Measurements from ENCODE around the gene RCSD1. TPM values are rescaled to one million over a fixed set of nuclear protein-coding genes. Genes with fewer than 3 reads are reported as not detected.

RCSD1 gene
- polyA plus RNA-seq, 1 experiment = not detected

- ChIA-PET CTCF (interaction anchor here (0.6 kb wide), 1 partner anchor 403 kb away, joined by 3 read pairs; no protein-coding TSS in a partner anchor), POLR2A (no interaction called here)
- DNase-seq (ENCODE audit: low read depth, low spot score) = no peak
- H3K4me3 ChIP-seq (ENCODE audit: low read depth, low read length) = no peak overlapping the region
- H3K9me3 ChIP-seq (ENCODE audit: control insufficient read depth, insufficient read depth, low read length) = no peaks in the 10 kb centered on the region
- TF ChIP-seq CTCF (IDR thresholded peaks at IDR 0.05; ENCODE audit: low read depth, low read length) = no peak
- no peak overlapping the region for H3K27ac ChIP-seq (ENCODE audit: low read depth, low read length)
- H3K27me3 ChIP-seq (ENCODE audit: control insufficient read depth, insufficient read depth, low read length) = peaks cover 23% of the 10 kb centered on the region
Observed at GRCh38 chr1:167651161-167651693, 21.2 kb downstream of the RCSD1 start.

- H3K27ac ChIP-seq (ENCODE audit: low read depth, low read length) = no peak overlapping the region
- no peak overlapping the region for H3K4me3 ChIP-seq (ENCODE audit: low read depth, low read length)
- DNase-seq (ENCODE audit: low read depth, low spot score) = no peak
- peaks cover 24% of the 10 kb centered on the region for H3K27me3 ChIP-seq (ENCODE audit: control insufficient read depth, insufficient read depth, low read length)
- no peaks in the 10 kb centered on the region for H3K9me3 ChIP-seq (ENCODE audit: control insufficient read depth, insufficient read depth, low read length)
- no peak for TF ChIP-seq CTCF (IDR thresholded peaks at IDR 0.05; ENCODE audit: low read depth, low read length)
- POLR2A ChIA-PET = no interaction called here
- CTCF ChIA-PET = no interaction called here
Observed at GRCh38 chr1:167654975-167655575, 25.0 kb downstream of the RCSD1 start.

- ChIA-PET POLR2A (no interaction called here), CTCF (interaction anchor here (0.6 kb wide), 1 partner anchor 12 kb away, joined by 5 read pairs; no protein-coding TSS in a partner anchor)
- H3K27me3 ChIP-seq (ENCODE audit: control insufficient read depth, insufficient read depth, low read length) = peaks cover 22% of the 10 kb centered on the region
- no peaks in the 10 kb centered on the region for H3K9me3 ChIP-seq (ENCODE audit: control insufficient read depth, insufficient read depth, low read length)
- H3K4me3 ChIP-seq (ENCODE audit: low read depth, low read length) = no peak overlapping the region
- no peak for DNase-seq (ENCODE audit: low read depth, low spot score)
- H3K27ac ChIP-seq (ENCODE audit: low read depth, low read length) = no peak overlapping the region
- no peak for TF ChIP-seq CTCF (IDR thresholded peaks at IDR 0.05; ENCODE audit: low read depth, low read length)
Observed at GRCh38 chr1:167656657-167657056, 26.6 kb downstream of the RCSD1 start.

- ChIA-PET CTCF (no interaction called here), POLR2A (no interaction called here)
- H3K27ac ChIP-seq (ENCODE audit: low read depth, low read length) = no peak overlapping the region
- no peak for DNase-seq (ENCODE audit: low read depth, low spot score)
- H3K4me3 ChIP-seq (ENCODE audit: low read depth, low read length) = no peak overlapping the region
- TF ChIP-seq CTCF (IDR thresholded peaks at IDR 0.05; ENCODE audit: low read depth, low read length) = no peak
- no peaks in the 10 kb centered on the region for H3K9me3 ChIP-seq (ENCODE audit: control insufficient read depth, insufficient read depth, low read length)
- peaks cover 12% of the 10 kb centered on the region for H3K27me3 ChIP-seq (ENCODE audit: control insufficient read depth, insufficient read depth, low read length)
Observed at GRCh38 chr1:167658574-167659328, 28.7 kb downstream of the RCSD1 start.

- no peak overlapping the region for H3K27ac ChIP-seq (ENCODE audit: low read depth, low read length)
- ChIA-PET POLR2A (no interaction called here), CTCF (no interaction called here)
- H3K4me3 ChIP-seq (ENCODE audit: low read depth, low read length) = no peak overlapping the region
- no peak for TF ChIP-seq CTCF (IDR thresholded peaks at IDR 0.05; ENCODE audit: low read depth, low read length)
- no peaks in the 10 kb centered on the region for H3K9me3 ChIP-seq (ENCODE audit: control insufficient read depth, insufficient read depth, low read length)
- H3K27me3 ChIP-seq (ENCODE audit: control insufficient read depth, insufficient read depth, low read length) = peaks cover 7% of the 10 kb centered on the region
- DNase-seq (ENCODE audit: low read depth, low spot score) = no peak
Observed at GRCh38 chr1:167659450-167659849, 29.4 kb downstream of the RCSD1 start.

Measured in AG04450 (cell line).